ENCODE data around the gene LRRC42. TPM values are rescaled to one million over a fixed set of nuclear protein-coding genes. Genes with fewer than 3 reads are reported as not detected.

Gene LRRC42
- total RNA-seq, 3 donors from 2014 or later, result 16.5 to 19.4 (median 19.0) TPM

GRCh38 chr1:54008876-54009275 is 62.7 kb downstream of the LRRC42 start:
- ATAC-seq (no peak), DNase-seq (no peak)
- no peaks in the 10 kb centered on the region for H3K9me3 ChIP-seq
- no peak for TF ChIP-seq CTCF (IDR thresholded peaks at IDR 0.05)
- no peaks in the 10 kb centered on the region for H3K4me1 ChIP-seq (ENCODE audit: low read depth)
- H3K36me3 ChIP-seq (ENCODE audit: low read depth), result no peaks in the 10 kb centered on the region
- intact Hi-C loops (cut with DNase I, micrococcal nuclease), result no loop called here
- H3K4me3 ChIP-seq, result no peak overlapping the region

- Histone ChIP-seq H3K4me3 (no peak overlapping the region), H3K36me3 (ENCODE audit: low read depth) (no peaks in the 10 kb centered on the region), H3K4me1 (ENCODE audit: low read depth) (no peaks in the 10 kb centered on the region), H3K9me3 (no peaks in the 10 kb centered on the region)
- intact Hi-C loops (cut with DNase I, micrococcal nuclease), result no loop called here
- DNase-seq (no peak), ATAC-seq (no peak)
- no peak for TF ChIP-seq CTCF (IDR thresholded peaks at IDR 0.05)
Observed at GRCh38 chr1:54009406-54009805, 63.3 kb downstream of the LRRC42 start.

- H3K36me3 ChIP-seq (ENCODE audit: low read depth), result no peaks in the 10 kb centered on the region
- no peak for TF ChIP-seq CTCF (IDR thresholded peaks at IDR 0.05)
- no peak for ATAC-seq
- no peak for DNase-seq
- intact Hi-C loops (cut with DNase I, micrococcal nuclease), result no loop called here
- no peaks in the 10 kb centered on the region for H3K9me3 ChIP-seq
- H3K4me3 ChIP-seq, result no peak overlapping the region
- no peaks in the 10 kb centered on the region for H3K4me1 ChIP-seq (ENCODE audit: low read depth)
Observed at GRCh38 chr1:54010415-54011117, 64.4 kb downstream of the LRRC42 start.

- H3K36me3 ChIP-seq (ENCODE audit: low read depth), result no peaks in the 10 kb centered on the region
- DNase-seq (no peak), ATAC-seq (no peak)
- H3K9me3 ChIP-seq, result no peaks in the 10 kb centered on the region
- H3K4me1 ChIP-seq (ENCODE audit: low read depth), result peaks cover 2% of the 10 kb centered on the region
- TF ChIP-seq CTCF (IDR thresholded peaks at IDR 0.05), result no peak
- intact Hi-C loops (cut with DNase I, micrococcal nuclease), result no loop called here
- no peak overlapping the region for H3K4me3 ChIP-seq
Observed at GRCh38 chr1:54011316-54012007, 65.3 kb downstream of the LRRC42 start.

GRCh38 chr1:54012008-54012325 is 65.8 kb downstream of the LRRC42 start:
- TF ChIP-seq CTCF (IDR thresholded peaks at IDR 0.05), result no peak
- no peaks in the 10 kb centered on the region for H3K9me3 ChIP-seq

More at GRCh38 chr1:54012008-54012325, 65.8 kb downstream of the LRRC42 start:
- Histone ChIP-seq H3K36me3 (ENCODE audit: low read depth) (no peaks in the 10 kb centered on the region), H3K4me3 (no peak overlapping the region), H3K4me1 (ENCODE audit: low read depth) (peaks cover 5% of the 10 kb centered on the region)
- intact Hi-C loops (cut with DNase I, micrococcal nuclease), result no loop called here
- DNase-seq (no peak), ATAC-seq (no peak)
